Measurements from ENCODE around the gene GRIN1.

The GRIN1 gene

GRCh38 chr9:137138722-137139467 is at the start of gene GRIN1:
Gene GRIN1, plus strand, starts transcription at chr9:137139154. Its CDS starts 333 bp downstream, at chr9:137139487.
- DNase-seq (ENCODE audit: low read depth in 2 of 2), result no peak

DNA sequence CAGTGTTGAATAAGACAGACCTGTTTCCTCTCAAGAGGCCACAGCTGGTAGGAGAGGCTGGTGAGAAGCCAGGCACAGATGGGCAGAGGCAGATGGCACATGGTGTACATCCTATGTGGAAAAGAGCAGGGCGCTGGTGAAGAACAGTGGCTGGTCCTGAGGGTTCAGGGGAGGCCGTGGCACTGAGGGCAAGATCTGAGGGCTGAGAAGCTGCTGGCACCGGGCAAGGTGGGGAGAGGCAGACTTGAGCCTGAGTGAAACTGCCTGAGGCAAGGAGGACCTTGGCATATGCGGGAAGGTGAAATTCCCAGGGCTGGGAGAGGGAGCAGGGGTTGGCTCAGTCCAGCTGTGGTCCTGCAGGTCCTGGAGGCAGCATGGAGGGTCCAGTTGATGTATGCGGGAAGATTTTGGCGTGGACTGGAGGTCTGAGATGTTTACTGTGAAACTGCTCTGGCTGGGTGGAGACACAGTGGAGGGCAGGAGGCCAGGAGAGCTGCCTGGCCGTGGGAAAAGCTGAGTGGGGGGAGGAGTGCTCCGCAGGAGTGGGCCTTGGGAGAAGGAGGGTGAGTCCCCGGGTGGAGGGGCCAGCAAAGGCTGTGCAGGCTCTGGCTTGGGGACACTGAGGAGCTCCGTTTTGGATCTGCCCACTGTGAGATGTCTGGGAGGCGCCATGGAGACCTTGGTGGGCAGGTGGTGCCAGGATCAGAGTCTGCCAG is 49.6 kb upstream of the GRIN1 start:
- no peak for DNase-seq (ENCODE audit: low read depth in 2 of 2)

- peak; percentile 57 to 74 for DNase-seq (ENCODE audit: low read depth in 2 of 2)
Observed at GRCh38 chr9:137095664-137096517, 43.1 kb upstream of the GRIN1 start.

GRCh38 chr9:137096785-137097546 is 42.0 kb upstream of the GRIN1 start:
- no peak for DNase-seq (ENCODE audit: low read depth in 2 of 2)

GRCh38 chr9:137097761-137098462 is 41.0 kb upstream of the GRIN1 start:
- no peak for DNase-seq (ENCODE audit: low read depth in 2 of 2)

DNA sequence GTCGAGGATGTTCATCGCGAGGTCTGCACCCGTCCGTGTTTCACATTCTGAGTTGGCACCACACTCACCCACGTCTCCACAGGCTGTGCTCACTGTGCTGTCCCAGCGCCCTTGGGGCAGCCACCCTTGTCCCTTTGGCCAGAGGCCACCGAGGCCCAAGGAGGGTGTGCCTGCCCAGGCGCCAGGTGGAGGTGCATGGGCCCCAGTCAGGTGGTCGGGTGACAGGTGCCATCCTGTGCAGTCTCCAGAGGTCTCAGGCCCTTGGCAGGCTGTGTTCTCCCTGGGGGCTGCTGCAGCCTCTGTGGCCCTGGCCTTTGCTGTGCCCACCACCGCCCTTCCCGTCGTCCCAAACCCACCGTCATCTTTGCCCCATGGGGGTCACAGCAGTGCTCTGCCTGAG is 39.7 kb upstream of the GRIN1 start:
- no peak for DNase-seq (ENCODE audit: low read depth in 2 of 2)

DNA sequence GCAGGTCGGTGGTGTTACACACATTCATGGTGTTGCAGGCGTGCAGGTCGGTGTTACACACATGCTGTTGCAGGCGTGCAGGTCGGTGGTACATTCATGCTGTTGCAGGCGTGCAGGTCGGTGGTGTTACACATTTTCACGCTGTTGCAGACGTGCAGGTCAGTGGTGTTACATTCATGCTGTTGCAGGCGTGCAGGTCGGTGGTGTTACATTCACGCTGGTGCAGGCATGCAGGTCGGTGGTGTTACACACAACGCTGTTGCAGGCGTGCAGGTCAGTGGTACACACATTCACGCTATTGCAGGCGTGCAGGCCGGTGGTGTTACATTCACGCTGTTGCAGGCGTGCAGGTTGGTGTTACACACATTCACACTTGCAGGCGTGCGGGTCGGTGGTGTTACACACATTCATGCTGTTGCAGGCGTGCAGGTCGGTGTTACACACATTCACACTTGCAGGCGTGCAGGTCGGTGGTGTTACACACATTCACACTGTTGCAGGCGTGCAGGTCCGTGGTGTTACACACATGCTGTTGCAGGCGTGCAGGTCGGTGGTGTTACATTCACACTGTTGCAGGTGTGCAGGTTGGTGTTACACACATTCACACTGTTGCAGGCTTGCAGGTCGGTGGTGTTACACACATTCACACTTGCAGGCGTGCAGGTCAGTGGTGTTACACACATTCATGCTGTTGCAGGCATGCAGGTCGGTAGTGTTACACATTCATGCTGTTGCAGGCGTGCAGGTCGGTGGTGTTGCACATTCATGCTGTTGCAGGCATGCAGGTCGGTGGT is 35.6 kb upstream of the GRIN1 start:
- no peak for DNase-seq (ENCODE audit: low read depth in 2 of 2)

GRCh38 chr9:137105814-137106661 is 32.9 kb upstream of the GRIN1 start:
- no peak for DNase-seq (ENCODE audit: low read depth in 2 of 2)

DNA sequence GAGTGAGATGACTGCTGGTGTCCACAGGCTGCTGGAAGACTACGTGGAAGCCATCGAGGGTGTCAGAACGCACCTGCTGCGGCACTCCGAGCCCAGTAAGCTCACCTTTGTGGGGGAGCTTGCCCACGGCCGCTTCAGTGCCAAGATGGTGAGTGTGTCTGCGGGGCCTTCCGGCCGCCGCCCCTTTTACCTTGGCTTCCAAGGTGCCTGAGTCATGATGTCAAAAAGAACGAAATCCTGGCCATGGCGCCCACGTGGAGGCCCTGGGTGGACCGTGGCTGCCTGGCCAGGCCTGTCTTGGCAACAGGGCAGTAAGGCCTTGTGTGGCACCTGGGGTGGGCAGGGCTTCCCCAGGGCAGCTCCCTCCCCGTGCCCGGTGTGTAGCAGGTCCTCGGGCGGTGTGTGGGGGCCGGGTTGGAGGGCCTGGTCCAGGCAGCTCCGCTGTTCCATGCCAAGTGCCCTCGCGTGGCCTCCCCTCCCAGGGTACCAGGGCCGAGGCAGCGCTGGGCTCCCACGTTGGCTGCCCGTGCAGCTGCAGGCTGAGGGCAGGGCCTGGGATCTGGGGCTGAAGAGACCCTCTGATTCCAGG is 32.2 kb upstream of the GRIN1 start:
- DNase-seq (ENCODE audit: low read depth in 2 of 2), result no peak

DNA sequence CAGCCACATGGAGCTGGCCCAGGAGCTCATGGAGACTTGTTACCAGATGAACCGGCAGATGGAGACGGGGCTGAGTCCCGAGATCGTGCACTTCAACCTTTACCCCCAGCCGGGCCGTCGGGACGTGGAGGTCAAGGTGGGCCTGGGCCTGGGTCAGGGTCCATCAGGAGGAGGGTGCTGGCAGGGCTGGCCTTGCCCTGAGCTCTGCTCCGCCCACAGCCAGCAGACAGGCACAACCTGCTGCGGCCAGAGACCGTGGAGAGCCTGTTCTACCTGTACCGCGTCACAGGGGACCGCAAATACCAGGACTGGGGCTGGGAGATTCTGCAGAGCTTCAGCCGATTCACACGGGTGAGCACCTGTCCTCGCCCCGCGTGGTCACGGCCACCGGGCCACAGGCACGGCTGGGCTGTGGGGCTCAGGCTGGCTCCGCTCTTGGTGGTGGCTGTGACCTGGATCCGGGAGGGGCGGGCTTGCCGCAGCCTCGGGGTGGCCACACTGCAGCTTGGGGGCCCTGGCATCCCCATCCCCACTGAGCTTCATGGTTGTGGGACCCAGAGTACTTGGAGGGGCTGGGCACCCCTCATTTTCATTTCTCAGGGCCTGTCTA is 31.5 kb upstream of the GRIN1 start:
- DNase-seq (ENCODE audit: low read depth in 2 of 2), result no peak

GRCh38 chr9:137107982-137108381 is 31.0 kb upstream of the GRIN1 start:
- DNase-seq (ENCODE audit: low read depth in 2 of 2), result no peak

DNA sequence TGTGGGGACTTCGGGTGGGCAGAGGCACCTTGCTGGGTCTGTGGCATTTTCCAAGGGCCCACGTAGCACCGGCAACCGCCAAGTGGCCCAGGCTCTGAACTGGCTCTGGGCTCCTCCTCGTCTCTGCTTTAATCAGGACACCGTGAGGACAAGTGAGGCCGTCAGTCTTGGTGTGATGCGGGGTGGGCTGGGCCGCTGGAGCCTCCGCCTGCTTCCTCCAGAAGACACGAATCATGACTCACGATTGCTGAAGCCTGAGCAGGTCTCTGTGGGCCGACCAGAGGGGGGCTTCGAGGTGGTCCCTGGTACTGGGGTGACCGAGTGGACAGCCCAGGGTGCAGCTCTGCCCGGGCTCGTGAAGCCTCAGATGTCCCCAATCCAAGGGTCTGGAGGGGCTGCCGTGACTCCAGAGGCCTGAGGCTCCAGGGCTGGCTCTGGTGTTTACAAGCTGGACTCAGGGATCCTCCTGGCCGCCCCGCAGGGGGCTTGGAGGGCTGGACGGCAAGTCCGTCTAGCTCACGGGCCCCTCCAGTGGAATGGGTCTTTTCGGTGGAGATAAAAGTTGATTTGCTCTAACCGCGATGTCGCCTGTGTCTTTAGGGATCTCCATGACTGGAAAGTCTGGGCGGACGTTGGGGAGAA is 30.2 kb upstream of the GRIN1 start:
- DNase-seq (ENCODE audit: low read depth in 2 of 2), result no peak

- no peak for DNase-seq (ENCODE audit: low read depth in 2 of 2)
Observed at GRCh38 chr9:137109250-137110146, 29.5 kb upstream of the GRIN1 start.

DNA sequence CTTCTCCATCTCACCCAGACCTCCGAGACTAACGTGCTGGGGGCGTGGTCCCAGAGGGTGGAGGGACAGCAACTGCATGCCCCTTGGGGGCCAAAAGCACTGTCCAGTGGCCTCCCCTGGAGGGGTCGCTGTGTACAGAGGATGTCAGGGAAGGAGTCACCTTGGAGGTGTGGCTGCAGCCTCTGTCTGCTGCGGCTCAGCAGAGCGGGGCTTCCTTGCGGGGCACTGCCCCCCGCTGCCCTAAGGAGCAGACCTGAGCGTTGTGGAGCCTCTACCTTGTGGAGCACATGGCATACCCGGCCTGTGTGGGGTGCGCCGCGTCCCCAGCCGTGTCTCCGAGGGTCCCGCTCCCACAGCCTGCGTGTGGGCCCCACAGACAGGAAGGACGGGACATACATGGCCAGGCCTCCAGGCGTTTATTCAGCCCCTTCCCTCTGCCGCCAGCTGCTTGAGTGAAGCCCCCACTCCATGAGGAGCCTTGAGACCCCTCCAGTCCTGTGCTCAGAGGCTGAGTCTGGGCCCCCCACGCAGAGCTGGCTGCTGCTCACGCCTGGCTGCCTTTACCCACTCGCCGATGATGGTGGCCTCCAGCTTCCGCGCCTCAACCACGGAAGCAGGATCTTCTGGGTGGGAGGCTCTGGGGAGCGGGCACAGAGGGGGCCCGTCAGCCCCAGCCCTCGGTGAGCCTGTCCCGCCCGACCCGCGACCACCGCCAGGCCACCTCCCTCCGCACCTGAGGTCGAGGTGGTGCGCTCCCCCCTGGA is 28.6 kb upstream of the GRIN1 start:
- no peak for DNase-seq (ENCODE audit: low read depth in 2 of 2)

DNA sequence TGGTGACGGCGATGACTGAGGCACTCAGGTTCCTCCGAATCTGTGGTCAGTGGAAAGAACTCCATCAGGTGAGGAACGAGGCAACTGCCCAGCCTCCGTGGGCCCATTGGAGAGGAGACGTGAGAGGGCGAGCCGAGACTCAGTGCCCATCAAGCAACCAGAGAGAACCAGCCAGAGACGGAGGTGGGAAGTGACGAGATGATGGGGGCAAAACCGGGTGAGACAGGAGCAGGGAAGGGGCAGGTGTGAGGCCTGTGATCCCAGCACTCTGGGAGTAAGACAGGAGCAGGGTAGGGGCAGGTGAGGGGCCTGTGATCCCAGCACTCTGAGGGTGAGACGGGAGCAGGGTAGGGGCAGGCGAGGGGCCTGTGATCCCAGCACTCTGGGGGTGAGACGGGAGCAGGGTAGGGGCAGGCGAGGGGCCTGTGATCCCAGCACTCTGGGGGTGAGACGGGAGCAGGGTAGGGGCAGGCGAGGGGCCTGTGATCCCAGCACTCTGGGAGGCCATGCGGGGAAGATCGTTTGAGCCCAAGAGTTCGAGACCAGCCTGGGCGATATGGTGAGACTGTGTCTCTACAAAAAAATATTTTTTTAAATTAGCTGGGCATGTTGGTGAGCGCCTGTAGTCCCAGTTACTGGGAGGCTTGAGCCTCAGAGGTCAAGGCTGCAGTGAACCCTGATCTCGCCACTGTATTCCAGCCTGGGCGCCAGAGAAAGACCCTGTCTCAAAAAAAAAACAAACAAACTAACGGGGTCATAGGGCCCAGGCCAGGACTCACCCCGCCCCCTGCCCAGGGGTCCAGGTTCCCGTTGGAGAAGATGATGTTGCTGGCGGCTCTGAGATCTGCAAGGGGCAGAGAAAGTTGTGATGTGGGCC is 27.8 kb upstream of the GRIN1 start:
- DNase-seq (ENCODE audit: low read depth in 2 of 2), result no peak

Data from stimulated activated CD8-positive, alpha-beta memory T cell treated with anti-CD3 and anti-CD28 coated beads, Interleukin-2, amount 100 ng/mL, for 1 hour (primary cell).